ENCODE data around the gene POMT2. TPM values are rescaled to one million over a fixed set of nuclear protein-coding genes. Genes with fewer than 3 reads are reported as not detected.

POMT2 gene
- total RNA-seq, 4 donors from 2014 or later, result 19.1 to 36.4 (median 25.7) TPM

DNA sequence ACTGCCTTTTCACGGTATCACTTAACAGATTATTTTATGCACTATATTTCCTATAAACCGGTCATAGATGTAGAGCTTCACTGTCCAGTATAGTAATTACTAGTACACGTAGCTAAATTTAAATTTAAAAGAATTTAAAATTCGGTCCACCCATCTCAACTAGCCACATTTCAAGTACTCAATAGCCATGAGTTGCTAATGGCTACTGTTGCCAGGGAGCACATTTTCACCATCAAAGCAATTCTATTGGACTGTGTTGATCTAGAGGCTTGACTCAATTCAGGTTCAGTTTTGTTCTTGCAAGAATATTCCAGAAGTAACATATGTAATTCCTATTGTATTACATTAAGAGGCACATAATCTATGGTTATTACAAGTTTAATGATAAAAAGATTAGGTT is 36.2 kb upstream of the POMT2 start:
- no peaks in the 10 kb centered on the region for H3K36me3 ChIP-seq
- no peaks in the 10 kb centered on the region for H3K27me3 ChIP-seq
- WGBS, 2 donors, result 98 to 99% methylated on average over 4 of the region's 4 CpGs
- TF ChIP-seq, protein P1, sequence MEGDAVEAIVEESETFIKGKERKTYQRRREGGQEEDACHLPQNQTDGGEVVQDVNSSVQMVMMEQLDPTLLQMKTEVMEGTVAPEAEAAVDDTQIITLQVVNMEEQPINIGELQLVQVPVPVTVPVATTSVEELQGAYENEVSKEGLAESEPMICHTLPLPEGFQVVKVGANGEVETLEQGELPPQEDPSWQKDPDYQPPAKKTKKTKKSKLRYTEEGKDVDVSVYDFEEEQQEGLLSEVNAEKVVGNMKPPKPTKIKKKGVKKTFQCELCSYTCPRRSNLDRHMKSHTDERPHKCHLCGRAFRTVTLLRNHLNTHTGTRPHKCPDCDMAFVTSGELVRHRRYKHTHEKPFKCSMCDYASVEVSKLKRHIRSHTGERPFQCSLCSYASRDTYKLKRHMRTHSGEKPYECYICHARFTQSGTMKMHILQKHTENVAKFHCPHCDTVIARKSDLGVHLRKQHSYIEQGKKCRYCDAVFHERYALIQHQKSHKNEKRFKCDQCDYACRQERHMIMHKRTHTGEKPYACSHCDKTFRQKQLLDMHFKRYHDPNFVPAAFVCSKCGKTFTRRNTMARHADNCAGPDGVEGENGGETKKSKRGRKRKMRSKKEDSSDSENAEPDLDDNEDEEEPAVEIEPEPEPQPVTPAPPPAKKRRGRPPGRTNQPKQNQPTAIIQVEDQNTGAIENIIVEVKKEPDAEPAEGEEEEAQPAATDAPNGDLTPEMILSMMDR (IDR thresholded peaks at IDR 0.05), result no peak
- TF ChIP-seq POLR2A (IDR thresholded peaks at IDR 0.05), result no peak
- no peak overlapping the region for H3K4me3 ChIP-seq (replicated peaks in 1 of 3)
- H3K4me1 ChIP-seq, result no peaks in the 10 kb centered on the region
- H3K9me3 ChIP-seq, result no peaks in the 10 kb centered on the region
- intact Hi-C loops (cut with DNase I), result no loop called here
- DNase-seq, result no peak
- H3K27ac ChIP-seq, result no peak overlapping the region

DNA sequence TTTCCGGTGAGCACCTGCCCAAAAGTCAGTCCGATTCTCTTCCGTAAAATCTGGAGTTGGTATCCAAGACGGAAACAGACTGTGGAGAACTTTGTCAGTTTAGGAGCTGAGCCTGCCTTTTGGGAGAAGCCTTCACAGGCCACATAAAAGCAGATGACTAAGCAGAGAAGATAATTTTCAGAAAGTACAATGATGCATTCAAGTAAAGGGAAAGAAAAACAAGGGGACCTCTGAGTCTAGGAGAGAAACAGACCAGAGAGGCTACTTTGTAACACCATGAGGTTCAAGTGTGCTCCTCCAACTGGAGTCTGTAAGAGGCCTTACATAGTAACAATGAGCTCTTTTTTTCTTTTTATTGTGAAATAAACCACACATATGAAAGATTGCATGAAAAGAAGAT is 35.1 kb upstream of the POMT2 start:
- intact Hi-C loops (cut with DNase I), result no loop called here
- peaks cover 0 to 1% of the 10 kb centered on the region in 2 donors for H3K36me3 ChIP-seq
- H3K4me3 ChIP-seq (replicated peaks in 1 of 3), result no peak overlapping the region
- 95 to 99% methylated on average over 4 of the region's 4 CpGs for WGBS, 2 donors
- no peaks in the 10 kb centered on the region for H3K4me1 ChIP-seq
- no peak overlapping the region for H3K27ac ChIP-seq
- TF ChIP-seq POLR2A (IDR thresholded peaks at IDR 0.05), result no peak
- TF ChIP-seq, protein P1 (IDR thresholded peaks at IDR 0.05), result no peak
- no peaks in the 10 kb centered on the region for H3K27me3 ChIP-seq
- no peaks in the 10 kb centered on the region for H3K9me3 ChIP-seq
- DNase-seq, result no peak

DNA sequence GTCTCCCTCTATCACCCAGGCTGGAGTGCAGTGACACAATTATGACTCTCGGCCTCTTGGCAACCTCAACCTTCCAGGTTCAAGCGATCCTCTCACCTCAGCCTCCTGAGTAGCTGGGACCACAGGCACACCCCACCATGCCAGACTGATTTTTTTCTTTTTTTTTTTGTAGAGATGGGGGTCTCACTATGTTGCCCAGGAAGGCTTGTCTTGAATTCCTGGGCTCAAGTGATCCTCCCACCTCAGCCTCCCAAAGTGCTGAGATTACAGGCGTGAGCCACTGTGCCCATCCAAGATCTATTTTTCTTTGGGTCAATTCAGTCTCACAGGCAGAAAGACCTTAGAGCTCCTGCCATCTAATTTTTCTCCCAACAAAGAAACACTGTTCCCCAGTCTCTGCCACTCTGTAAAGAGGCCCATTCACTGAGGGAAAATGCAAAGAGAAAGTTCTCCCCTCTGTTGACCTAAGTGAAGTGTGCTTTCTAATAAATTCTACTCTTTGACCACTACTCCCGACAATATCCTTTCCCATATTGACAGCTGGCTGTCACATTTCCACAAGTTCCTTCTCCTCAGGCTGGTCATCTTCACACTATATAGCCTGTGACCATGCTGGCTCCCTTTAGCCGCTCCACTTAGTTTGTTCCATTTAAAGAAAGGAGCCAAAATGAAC is 32.9 kb upstream of the POMT2 start:
- Histone ChIP-seq H3K4me1 (no peaks in the 10 kb centered on the region), H3K36me3 (peaks cover 0 to 7% of the 10 kb centered on the region in 2 donors), H3K27me3 (no peaks in the 10 kb centered on the region), H3K9me3 (no peaks in the 10 kb centered on the region), H3K27ac (no peak overlapping the region), H3K4me3 (replicated peaks in 1 of 3) (no peak overlapping the region)
- intact Hi-C loops (cut with DNase I), result no loop called here
- DNase-seq, result no peak
- WGBS, 2 donors, result 91 to 93% methylated on average over 5 of the region's 5 CpGs
- TF ChIP-seq POLR2A (IDR thresholded peaks at IDR 0.05), result no peak
- TF ChIP-seq, protein P1 (IDR thresholded peaks at IDR 0.05), result no peak

DNA sequence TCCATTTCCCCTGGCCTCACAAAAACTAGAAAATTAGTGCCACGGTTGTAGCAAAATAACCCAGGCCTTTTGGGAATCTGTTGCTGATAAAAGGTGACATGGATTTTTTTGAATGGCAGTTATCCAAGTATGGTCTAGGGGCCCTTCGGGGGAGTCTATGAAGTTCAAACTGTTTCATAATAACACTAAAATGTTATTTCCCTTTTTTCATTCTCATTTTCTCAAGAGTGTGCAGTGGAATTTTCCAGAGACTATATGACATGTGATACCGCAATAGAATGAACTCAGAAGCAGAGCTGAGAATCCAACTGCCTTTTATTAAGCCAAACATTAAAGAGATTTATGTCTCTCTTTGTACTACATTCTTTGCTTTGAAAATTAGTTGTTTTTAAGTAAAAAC is 27.1 kb upstream of the POMT2 start:
- WGBS, 2 donors, result 75 to 79% methylated on average over 3 of the region's 3 CpGs
- Histone ChIP-seq H3K27me3 (no peaks in the 10 kb centered on the region), H3K4me1 (no peaks in the 10 kb centered on the region), H3K36me3 (peaks cover 2 to 7% of the 10 kb centered on the region in 2 donors), H3K9me3 (no peaks in the 10 kb centered on the region), H3K27ac (no peak overlapping the region), H3K4me3 (replicated peaks in 1 of 3) (no peak overlapping the region)
- DNase-seq, result no peak
- TF ChIP-seq, protein P1 (IDR thresholded peaks at IDR 0.05), result no peak
- no peak for TF ChIP-seq POLR2A (IDR thresholded peaks at IDR 0.05)
- intact Hi-C loops (cut with DNase I), result no loop called here

DNA sequence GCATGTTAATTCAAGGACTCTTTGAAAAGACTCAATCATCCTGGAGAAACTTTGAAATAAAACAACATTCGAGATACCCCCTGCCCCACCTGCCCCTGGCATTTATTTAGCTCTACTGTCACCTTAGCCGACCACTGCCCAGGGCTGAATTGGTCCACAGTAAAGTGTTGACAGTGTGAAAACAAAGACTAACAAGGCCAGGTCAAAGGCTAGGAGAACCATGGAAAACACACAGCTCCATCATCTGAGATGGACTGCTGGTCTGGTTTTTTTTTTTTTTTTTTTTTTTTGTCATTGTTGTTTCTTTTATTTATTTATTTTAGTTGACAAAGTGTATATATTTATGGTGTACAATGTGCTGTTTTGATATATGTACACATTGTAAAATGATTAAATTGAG is 25.8 kb upstream of the POMT2 start:
- no peak for TF ChIP-seq POLR2A (IDR thresholded peaks at IDR 0.05)
- TF ChIP-seq, protein P1 (IDR thresholded peaks at IDR 0.05), result no peak
- Histone ChIP-seq H3K9me3 (no peaks in the 10 kb centered on the region), H3K27ac (no peak overlapping the region), H3K4me3 (replicated peaks in 1 of 3) (no peak overlapping the region), H3K27me3 (no peaks in the 10 kb centered on the region), H3K4me1 (no peaks in the 10 kb centered on the region), H3K36me3 (peaks cover 9 to 15% of the 10 kb centered on the region in 2 donors)
- no peak for DNase-seq
- intact Hi-C loops (cut with DNase I), result no loop called here
- WGBS, 2 donors, result 83 to 88% methylated on average over 2 of the region's 2 CpGs
